ENCODE data around the gene PAX3. TPM values are rescaled to one million over a fixed set of nuclear protein-coding genes. Genes with fewer than 3 reads are reported as not detected.

Gene PAX3
- total RNA-seq, 3 donors from 2014 or later (not counting 1 experiment from before 2014, with no cell fraction given) = not detected

GRCh38 chr2:222213049-222213448, 85.7 kb downstream of the PAX3 start:
- Mint-ChIP-seq H3K27ac (no peak overlapping the region), H3K4me3 (no peak overlapping the region), H3K9me3 (peaks cover 0 to 4% of the 10 kb centered on the region in 2 donors), H3K36me3 (no peaks in the 10 kb centered on the region), H3K27me3 (ENCODE audit: low read depth in 2 of 2) (no peaks in the 10 kb centered on the region), H3K4me1 (no peaks in the 10 kb centered on the region)
- Histone ChIP-seq H3K4me1 (ENCODE audit: control insufficient read depth, insufficient read depth, low read length) (no peaks in the 10 kb centered on the region), H3K27me3 (ENCODE audit: control insufficient read depth, insufficient read depth, low read length) (no peaks in the 10 kb centered on the region), H3K9me3 (ENCODE audit: control insufficient read depth, insufficient read depth, low read length) (no peaks in the 10 kb centered on the region), H3K4me3 (ENCODE audit: low read length) (no peak overlapping the region), H3K27ac (ENCODE audit: low read length) (no peak overlapping the region), H3K36me3 (ENCODE audit: control insufficient read depth, insufficient read depth, low read length) (no peaks in the 10 kb centered on the region)
- WGBS (ENCODE audit: insufficient coverage) = 86% methylated on average over 5 of the region's 5 CpGs
- intact Hi-C loops (cut with micrococcal nuclease) = no loop called here
- DNase-seq (no peak), ATAC-seq (no peak)
- no peak for TF ChIP-seq CTCF (IDR thresholded peaks at IDR 0.05)

GRCh38 chr2:222212571-222212970, 86.2 kb downstream of the PAX3 start:
- Histone ChIP-seq H3K36me3 (ENCODE audit: control insufficient read depth, insufficient read depth, low read length) (no peaks in the 10 kb centered on the region), H3K27ac (ENCODE audit: low read length) (no peak overlapping the region), H3K9me3 (ENCODE audit: control insufficient read depth, insufficient read depth, low read length) (no peaks in the 10 kb centered on the region), H3K4me3 (ENCODE audit: low read length) (no peak overlapping the region), H3K4me1 (ENCODE audit: control insufficient read depth, insufficient read depth, low read length) (no peaks in the 10 kb centered on the region), H3K27me3 (ENCODE audit: control insufficient read depth, insufficient read depth, low read length) (no peaks in the 10 kb centered on the region)
- Mint-ChIP-seq H3K27ac (no peak overlapping the region), H3K27me3 (ENCODE audit: low read depth in 2 of 2) (no peaks in the 10 kb centered on the region), H3K4me3 (no peak overlapping the region), H3K4me1 (no peaks in the 10 kb centered on the region), H3K36me3 (no peaks in the 10 kb centered on the region), H3K9me3 (peaks cover 0 to 4% of the 10 kb centered on the region in 2 donors)
- no peak for TF ChIP-seq CTCF (IDR thresholded peaks at IDR 0.05)
- intact Hi-C loops (cut with micrococcal nuclease) = no loop called here
- DNase-seq = no peak
- no peak for ATAC-seq
- 87% methylated on average over 4 of the region's 4 CpGs for WGBS (ENCODE audit: insufficient coverage)

GRCh38 chr2:222208010-222208690, 90.6 kb downstream of the PAX3 start:
- no peak for TF ChIP-seq CTCF (IDR thresholded peaks at IDR 0.05)
- no peaks in the 10 kb centered on the region for H3K27me3 Mint-ChIP-seq (ENCODE audit: low read depth in 2 of 2)
- H3K4me3 ChIP-seq (ENCODE audit: low read length) = no peak overlapping the region
- no peak overlapping the region for H3K27ac ChIP-seq (ENCODE audit: low read length)
- no peak overlapping the region for H3K4me3 Mint-ChIP-seq
- H3K4me1 Mint-ChIP-seq = no peaks in the 10 kb centered on the region
- intact Hi-C loops (cut with micrococcal nuclease) = no loop called here
- H3K27me3 ChIP-seq (ENCODE audit: control insufficient read depth, insufficient read depth, low read length) = no peaks in the 10 kb centered on the region
- DNase-seq (no peak), ATAC-seq (no peak)
- H3K9me3 Mint-ChIP-seq = peaks cover 0 to 2% of the 10 kb centered on the region in 2 donors
- no peaks in the 10 kb centered on the region for H3K4me1 ChIP-seq (ENCODE audit: control insufficient read depth, insufficient read depth, low read length)
- WGBS (ENCODE audit: insufficient coverage) = 84% methylated on average over 3 of the region's 4 CpGs
- H3K27ac Mint-ChIP-seq = no peak overlapping the region
- H3K36me3 Mint-ChIP-seq = no peaks in the 10 kb centered on the region
- no peaks in the 10 kb centered on the region for H3K36me3 ChIP-seq (ENCODE audit: control insufficient read depth, insufficient read depth, low read length)
- no peaks in the 10 kb centered on the region for H3K9me3 ChIP-seq (ENCODE audit: control insufficient read depth, insufficient read depth, low read length)

GRCh38 chr2:222205136-222205535, 93.7 kb downstream of the PAX3 start:
- Histone ChIP-seq H3K4me3 (ENCODE audit: low read length) (no peak overlapping the region), H3K36me3 (ENCODE audit: control insufficient read depth, insufficient read depth, low read length) (no peaks in the 10 kb centered on the region), H3K9me3 (ENCODE audit: control insufficient read depth, insufficient read depth, low read length) (no peaks in the 10 kb centered on the region), H3K4me1 (ENCODE audit: control insufficient read depth, insufficient read depth, low read length) (no peaks in the 10 kb centered on the region), H3K27ac (ENCODE audit: low read length) (no peak overlapping the region), H3K27me3 (ENCODE audit: control insufficient read depth, insufficient read depth, low read length) (no peaks in the 10 kb centered on the region)
- DNase-seq (no peak), ATAC-seq (no peak)
- intact Hi-C loops (cut with micrococcal nuclease) = no loop called here
- TF ChIP-seq CTCF (IDR thresholded peaks at IDR 0.05) = no peak
- Mint-ChIP-seq H3K27ac (no peak overlapping the region), H3K4me3 (no peak overlapping the region), H3K4me1 (no peaks in the 10 kb centered on the region), H3K36me3 (no peaks in the 10 kb centered on the region), H3K27me3 (ENCODE audit: low read depth in 2 of 2) (no peaks in the 10 kb centered on the region), H3K9me3 (peaks cover 0 to 6% of the 10 kb centered on the region in 2 donors)
- WGBS (ENCODE audit: insufficient coverage) = 60% methylated on average over 1 of the region's 1 CpG
